HCT116 (cell line): ENCODE measurements around the gene ARHGAP1.

Experiments used
- EGR1 ChIP-seq: IDR thresholded peaks from 2 replicates; pipeline ENCODE4 v1.6.1; 2012; ENCODE audit warnings: low read depth
- EZH2 ChIP-seq: fragments of 200-600 bp; sonication (generic); IDR thresholded peaks from 2 replicates; pipeline ENCODE4 v1.6.1; 2017; ENCODE audit warnings: antibody characterized with exemption, mixed run types

DNA sequence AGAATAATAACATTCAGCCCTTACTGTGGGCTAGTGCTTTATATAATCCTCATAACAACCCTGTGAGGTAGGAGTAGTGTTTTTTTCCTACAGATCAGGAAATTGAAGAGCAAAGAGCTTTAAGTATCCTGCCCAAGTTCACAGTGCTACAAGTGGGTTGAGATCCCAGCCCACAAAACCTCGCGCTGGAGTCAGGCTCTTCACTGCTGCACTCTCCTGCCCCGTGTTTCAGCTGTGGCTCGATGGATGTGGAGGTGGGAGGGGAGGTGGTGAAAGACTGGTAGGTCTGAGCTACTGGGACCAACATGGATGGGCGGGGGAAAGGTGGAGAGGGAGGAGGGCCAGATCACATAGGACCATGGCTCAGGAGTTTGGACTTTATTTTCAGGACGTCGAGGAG, 6.5 kb upstream of the ARHGAP1 start:
- TF ChIP-seq EGR1 (no peak), EZH2 (no peak)
